VCaP (cell line): ENCODE results near the gene CORO2A.

Experiments used
- H3K27ac ChIP-seq: fragments of 450-650 bp; 2 replicates; pipeline ENCODE4 v1.5.1; 2017
- CTCF ChIP-seq: fragments of 450-650 bp; conservative IDR thresholded peaks from 2 replicates; pipeline ENCODE4 v1.5.1; 2017; ENCODE audit warnings: mild to moderate bottlenecking, moderate library complexity

CORO2A gene

GRCh38 chr9:98219364-98219716 lies 26.9 kb upstream of the CORO2A start:
- TF ChIP-seq CTCF: no peak
- H3K27ac ChIP-seq: peak overlapping the region; percentile 47; the same call in 1 of the 2 replicates

- TF ChIP-seq CTCF: no peak
- peak overlapping the region; percentile 47; the same call in 1 of the 2 replicates for H3K27ac ChIP-seq
Observed at GRCh38 chr9:98218562-98219363, 26.3 kb upstream of the CORO2A start.

- H3K27ac ChIP-seq: no peak overlapping the region
- no peak for TF ChIP-seq CTCF
Observed at GRCh38 chr9:98217255-98217654, 24.8 kb upstream of the CORO2A start.

GRCh38 chr9:98216391-98216790 lies 24.0 kb upstream of the CORO2A start:
- H3K27ac ChIP-seq: no peak overlapping the region
- TF ChIP-seq CTCF: no peak

- peak; percentile 84 for TF ChIP-seq CTCF
- peak overlapping the region; percentile 47 for H3K27ac ChIP-seq
Observed at GRCh38 chr9:98215821-98216220, 23.4 kb upstream of the CORO2A start.

- peak overlapping the region; percentile 47 for H3K27ac ChIP-seq
- TF ChIP-seq CTCF: no peak
Observed at GRCh38 chr9:98215271-98215670, 22.8 kb upstream of the CORO2A start.

- peak overlapping the region; percentile 47 for H3K27ac ChIP-seq
- TF ChIP-seq CTCF: no peak
Observed at GRCh38 chr9:98214811-98215210, 22.4 kb upstream of the CORO2A start.
